GM12801 (cell line): ENCODE results near the gene CKAP2.

Experiments used
- CTCF ChIP-seq: IDR thresholded peaks from one replicate; pipeline ENCODE4 v1.5.1; 2011; ENCODE audit warnings: control low read depth; ENCODE audit not compliant: insufficient read length; ENCODE audit errors: extremely low read depth

The CKAP2 gene

GRCh38 chr13:52454820-52455676 is at the start of gene CKAP2:
Gene CKAP2, plus strand, starts transcription at chr13:52455478. Its CDS starts 79 bp downstream, at chr13:52455557.
- no peak for TF ChIP-seq CTCF

GRCh38 chr13:52405767-52406494 is 49.3 kb upstream of the CKAP2 start, which contains the start of gene THSD1:
Gene THSD1, minus strand, starts transcription at chr13:52406172. Its CDS starts 3,572 bp downstream, at chr13:52402600.
- no peak for TF ChIP-seq CTCF

- TF ChIP-seq CTCF, result no peak
These were observed 48.6 kb upstream of the CKAP2 start for GRCh38 chr13:52406629-52407028.

GRCh38 chr13:52411629-52412028 is 43.6 kb upstream of the CKAP2 start:
- no peak for TF ChIP-seq CTCF

- no peak for TF ChIP-seq CTCF
These were observed 43.1 kb upstream of the CKAP2 start for GRCh38 chr13:52412128-52412527.

GRCh38 chr13:52414051-52414450 is 41.2 kb upstream of the CKAP2 start:
- TF ChIP-seq CTCF, result no peak

- no peak for TF ChIP-seq CTCF
These were observed 40.3 kb upstream of the CKAP2 start for GRCh38 chr13:52414963-52415362.
